Loucy (cell line): Measurements from ENCODE around the gene DPM1.

Source experiments
- H2AFZ ChIP-seq: fragments of 200-600 bp; sonication (generic); 2 replicates; pipeline ENCODE4 v1.6.0; 2016; ENCODE audit warnings: antibody characterized with exemption, mild to moderate bottlenecking, low read length, moderate library complexity
- H3F3A ChIP-seq: fragments of 200-600 bp; 2 replicates; pipeline ENCODE4 v1.6.0; 2016; ENCODE audit warnings: antibody characterized with exemption, low read depth, mild to moderate bottlenecking
- H3K27me3 ChIP-seq: fragments of 200-600 bp; sonication (generic); 2 replicates; pipeline ENCODE4 v1.6.1; 2014; ENCODE audit warnings: low read length, mild to moderate bottlenecking; ENCODE audit not compliant: insufficient read depth, poor library complexity, severe bottlenecking
- H3K36me3 ChIP-seq: fragments of 200-600 bp; sonication (generic); 2 replicates; pipeline ENCODE4 v1.6.1; 2016; ENCODE audit warnings: low read length; ENCODE audit not compliant: insufficient read depth
- H3K4me1 ChIP-seq: fragments of 200-600 bp; sonication (generic); 2 replicates; pipeline ENCODE4 v1.5.1; 2014; ENCODE audit warnings: low read length, mild to moderate bottlenecking; ENCODE audit not compliant: insufficient read depth, poor library complexity, severe bottlenecking
- H3K4me2 ChIP-seq: fragments of 200-600 bp; sonication (generic); 2 replicates; pipeline ENCODE4 v1.6.0; 2014; ENCODE audit warnings: antibody characterized with exemption, low read length, low read depth, mild to moderate bottlenecking; ENCODE audit not compliant: poor library complexity, severe bottlenecking
- H3K4me3 ChIP-seq: fragments of 200-600 bp; sonication (generic); 2 replicates; pipeline ENCODE4 v1.5.1; 2014; ENCODE audit warnings: low read length, mild to moderate bottlenecking, mixed read lengths; ENCODE audit not compliant: poor library complexity, severe bottlenecking
- H3K79me2 ChIP-seq: fragments of 200-600 bp; sonication (generic); 2 replicates; pipeline ENCODE4 v1.6.1; 2014; ENCODE audit warnings: low read length; ENCODE audit not compliant: insufficient read depth
- H3K9ac ChIP-seq: fragments of 200-600 bp; sonication (generic); 2 replicates; pipeline ENCODE4 v1.6.0; 2014; ENCODE audit warnings: mild to moderate bottlenecking, low read depth, low read length, moderate library complexity; ENCODE audit not compliant: poor library complexity, severe bottlenecking
- H3K9me2 ChIP-seq: fragments of 200-600 bp; sonication (generic); replicated peaks from 2 replicates; pipeline ENCODE4 v1.6.1; 2016; ENCODE audit warnings: low read depth, low read length, mixed read lengths
- H3K9me3 ChIP-seq: fragments of 200-600 bp; sonication (generic); 2 replicates; pipeline ENCODE4 v1.6.1; 2014; ENCODE audit warnings: mild to moderate bottlenecking, antibody characterized with exemption, low read length, low read depth; ENCODE audit not compliant: insufficient read depth
- H4K20me1 ChIP-seq: fragments of 200-600 bp; sonication (generic); 2 replicates; pipeline ENCODE4 v1.6.0; 2014; ENCODE audit warnings: antibody characterized with exemption, low read length, mild to moderate bottlenecking; ENCODE audit not compliant: insufficient read depth, poor library complexity, severe bottlenecking
- EZH2phosphoT487 ChIP-seq: fragments of 200-600 bp; IDR thresholded peaks from 2 replicates; pipeline ENCODE4 v1.6.1; 2018; ENCODE audit warnings: antibody characterized with exemption, mild to moderate bottlenecking, moderate library complexity, borderline replicate concordance
- TF ChIP-seq, protein P1 (sequence below): fragments of 200-600 bp; sonication (generic); conservative IDR thresholded peaks from 2 replicates; pipeline ENCODE4 v1.5.1; 2014; ENCODE audit warnings: mild to moderate bottlenecking, antibody characterized with exemption, low read length

The DPM1 gene

GRCh38 chr20:50969435-50969834 is 11.1 kb upstream of the DPM1 start:
- no peaks in the 10 kb centered on the region for H3K27me3 ChIP-seq
- no peaks in the 10 kb centered on the region for H3K79me2 ChIP-seq
- H3K4me1 ChIP-seq = no peaks in the 10 kb centered on the region
- TF ChIP-seq EZH2phosphoT487 = no peak
- TF ChIP-seq, protein P1, sequence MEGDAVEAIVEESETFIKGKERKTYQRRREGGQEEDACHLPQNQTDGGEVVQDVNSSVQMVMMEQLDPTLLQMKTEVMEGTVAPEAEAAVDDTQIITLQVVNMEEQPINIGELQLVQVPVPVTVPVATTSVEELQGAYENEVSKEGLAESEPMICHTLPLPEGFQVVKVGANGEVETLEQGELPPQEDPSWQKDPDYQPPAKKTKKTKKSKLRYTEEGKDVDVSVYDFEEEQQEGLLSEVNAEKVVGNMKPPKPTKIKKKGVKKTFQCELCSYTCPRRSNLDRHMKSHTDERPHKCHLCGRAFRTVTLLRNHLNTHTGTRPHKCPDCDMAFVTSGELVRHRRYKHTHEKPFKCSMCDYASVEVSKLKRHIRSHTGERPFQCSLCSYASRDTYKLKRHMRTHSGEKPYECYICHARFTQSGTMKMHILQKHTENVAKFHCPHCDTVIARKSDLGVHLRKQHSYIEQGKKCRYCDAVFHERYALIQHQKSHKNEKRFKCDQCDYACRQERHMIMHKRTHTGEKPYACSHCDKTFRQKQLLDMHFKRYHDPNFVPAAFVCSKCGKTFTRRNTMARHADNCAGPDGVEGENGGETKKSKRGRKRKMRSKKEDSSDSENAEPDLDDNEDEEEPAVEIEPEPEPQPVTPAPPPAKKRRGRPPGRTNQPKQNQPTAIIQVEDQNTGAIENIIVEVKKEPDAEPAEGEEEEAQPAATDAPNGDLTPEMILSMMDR = no peak
- H3F3A ChIP-seq = no peaks in the 10 kb centered on the region
- no peaks in the 10 kb centered on the region for H4K20me1 ChIP-seq
- no peak overlapping the region for H3K4me2 ChIP-seq
- no peak overlapping the region for H3K4me3 ChIP-seq
- no peaks in the 10 kb centered on the region for H3K9me3 ChIP-seq
- no peak overlapping the region for H3K9ac ChIP-seq
- H2AFZ ChIP-seq = no peak overlapping the region
- H3K9me2 ChIP-seq = no peaks in the 10 kb centered on the region
- no peaks in the 10 kb centered on the region for H3K36me3 ChIP-seq

DNA sequence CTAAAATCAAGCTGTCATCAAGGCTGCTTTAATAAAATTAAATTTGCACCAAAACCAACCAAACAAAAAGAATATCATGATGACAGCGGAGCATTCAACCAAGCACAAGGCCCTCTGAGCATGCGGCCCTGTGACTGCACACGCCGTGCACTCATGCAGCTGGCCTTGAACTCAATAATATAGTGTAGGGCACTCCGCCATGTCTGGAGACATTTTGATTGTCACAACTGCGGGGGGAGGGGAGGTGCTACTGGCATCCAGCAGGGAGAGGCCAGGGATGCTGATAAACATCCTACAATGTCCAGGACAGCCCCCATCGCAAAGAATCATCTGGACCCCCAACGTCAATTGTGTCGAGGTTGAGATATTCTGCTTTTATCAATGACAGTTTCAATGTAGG is 10.0 kb upstream of the DPM1 start:
- Histone ChIP-seq H3F3A (no peaks in the 10 kb centered on the region), H3K4me1 (no peaks in the 10 kb centered on the region), H3K9me2 (no peaks in the 10 kb centered on the region), H3K4me2 (no peak overlapping the region), H3K27me3 (no peaks in the 10 kb centered on the region), H3K4me3 (no peak overlapping the region), H3K79me2 (no peaks in the 10 kb centered on the region), H3K9me3 (no peaks in the 10 kb centered on the region), H2AFZ (no peak overlapping the region), H4K20me1 (no peaks in the 10 kb centered on the region), H3K36me3 (no peaks in the 10 kb centered on the region), H3K9ac (no peak overlapping the region)
- TF ChIP-seq EZH2phosphoT487 = no peak
- TF ChIP-seq, protein P1 = no peak

- Histone ChIP-seq H3K9me3 (no peaks in the 10 kb centered on the region), H3K4me1 (no peaks in the 10 kb centered on the region), H4K20me1 (no peaks in the 10 kb centered on the region), H3K4me3 (no peak overlapping the region), H2AFZ (no peak overlapping the region), H3K79me2 (no peaks in the 10 kb centered on the region), H3K9me2 (no peaks in the 10 kb centered on the region), H3F3A (no peaks in the 10 kb centered on the region), H3K4me2 (no peak overlapping the region), H3K27me3 (no peaks in the 10 kb centered on the region), H3K36me3 (no peaks in the 10 kb centered on the region), H3K9ac (no peak overlapping the region)
- no peak for TF ChIP-seq EZH2phosphoT487
- TF ChIP-seq, protein P1 = no peak
These were observed 9.3 kb upstream of the DPM1 start for GRCh38 chr20:50967586-50967985.
